WTC11 (cell line): ENCODE measurements around the gene KLK12.

Source experiments
- ATF1 ChIP-seq: sonication (generic); formaldehyde crosslinking; IDR thresholded peaks from 2 replicates; pipeline ENCODE4 v1.8.1; 2023; ENCODE audit warnings: mild to moderate bottlenecking, moderate library complexity, missing genetic modification reagents
- ESRRA ChIP-seq: sonication (generic); formaldehyde crosslinking; IDR thresholded peaks from 2 replicates; pipeline ENCODE4 v1.8.1; 2022; ENCODE audit warnings: mild to moderate bottlenecking, missing genetic modification reagents, borderline replicate concordance
- FOXJ3 ChIP-seq: sonication (generic); formaldehyde crosslinking; IDR thresholded peaks from 2 replicates; pipeline ENCODE4 v1.9.0; 2021; ENCODE audit warnings: missing genetic modification reagents, mild to moderate bottlenecking, borderline replicate concordance
- JUN ChIP-seq: sonication (generic); formaldehyde crosslinking; IDR thresholded peaks from 2 replicates; pipeline ENCODE4 v1.8.0; 2023; ENCODE audit warnings: mild to moderate bottlenecking, missing genetic modification reagents

- TF ChIP-seq FOXJ3 (no peak), JUN (CRISPR knock-in tag) (no peak), ATF1 (CRISPR knock-in tag) (no peak), ESRRA (no peak)
Observed at GRCh38 chr19:51012661-51013190, 22.1 kb downstream of the KLK12 start.
